ENCODE results near the gene ABHD5. TPM values are rescaled to one million over a fixed set of nuclear protein-coding genes. Genes with fewer than 3 reads are reported as not detected.

Gene ABHD5
- total RNA-seq, 2 experiments from 2014 or later, result 6.5 to 7.9 TPM

- CTCF ChIA-PET (ENCODE audit: unreplicated experiment), result no interaction called here
Measured at GRCh38 chr3:43706342-43706741, 15.6 kb downstream of the ABHD5 start.

GRCh38 chr3:43707266-43707665 lies 16.5 kb downstream of the ABHD5 start:
- no TSS peak for BruUV-seq (replicated peaks)
- no peak for DNase-seq (ENCODE audit: low spot score)
- Histone ChIP-seq H3K79me2 (ENCODE audit: insufficient read depth, low read depth, low read length) (no peaks in the 10 kb centered on the region), H3K36me3 (ENCODE audit: insufficient read depth, low read length) (peaks cover 12% of the 10 kb centered on the region), H2AFZ (ENCODE audit: low read length) (no peak overlapping the region), H3K4me3 (ENCODE audit: low read depth, low read length, poor library complexity, severe bottlenecking) (no peak overlapping the region), H3K9me3 (ENCODE audit: low read length) (no peaks in the 10 kb centered on the region), H3K9me2 (ENCODE audit: insufficient read depth, low read length) (no peaks in the 10 kb centered on the region), H4K20me1 (ENCODE audit: insufficient read depth, low read length) (no peaks in the 10 kb centered on the region), H3K4me2 (ENCODE audit: low read length) (no peak overlapping the region), H3K27ac (ENCODE audit: low read depth, low read length, poor library complexity, severe bottlenecking) (no peak overlapping the region), H3K4me1 (ENCODE audit: insufficient read depth, low read length, poor library complexity, severe bottlenecking) (peaks cover 15% of the 10 kb centered on the region)
- CTCF ChIA-PET (ENCODE audit: unreplicated experiment), result no interaction called here
- TF ChIP-seq EZH2phosphoT487 (IDR thresholded peaks at IDR 0.05; ENCODE audit: borderline replicate concordance, low read depth, low read length), result no peak
- TF ChIP-seq CTCF (conservative IDR thresholded peaks at IDR 0.05; ENCODE audit: low read length), result no peak
- POLR2A ChIA-PET, result no interaction called here
- intact Hi-C loops (cut with micrococcal nuclease; ENCODE audit: unreplicated experiment), result no loop called here

More at GRCh38 chr3:43706342-43706741, 15.6 kb downstream of the ABHD5 start:
- Histone ChIP-seq H3K9me3 (ENCODE audit: low read length) (no peaks in the 10 kb centered on the region), H3K4me2 (ENCODE audit: low read length) (no peak overlapping the region), H4K20me1 (ENCODE audit: insufficient read depth, low read length) (no peaks in the 10 kb centered on the region), H3K4me1 (ENCODE audit: insufficient read depth, low read length, poor library complexity, severe bottlenecking) (peaks cover 15% of the 10 kb centered on the region), H3K27ac (ENCODE audit: low read depth, low read length, poor library complexity, severe bottlenecking) (no peak overlapping the region), H3K4me3 (ENCODE audit: low read depth, low read length, poor library complexity, severe bottlenecking) (no peak overlapping the region), H3K9me2 (ENCODE audit: insufficient read depth, low read length) (no peaks in the 10 kb centered on the region), H3K36me3 (ENCODE audit: insufficient read depth, low read length) (peaks cover 7% of the 10 kb centered on the region; the same call in 1 of the 2 replicates), H3K79me2 (ENCODE audit: insufficient read depth, low read depth, low read length) (no peaks in the 10 kb centered on the region), H2AFZ (ENCODE audit: low read length) (no peak overlapping the region)
- TF ChIP-seq EZH2phosphoT487 (IDR thresholded peaks at IDR 0.05; ENCODE audit: borderline replicate concordance, low read depth, low read length) (no peak), CTCF (conservative IDR thresholded peaks at IDR 0.05; ENCODE audit: low read length) (no peak)
- DNase-seq (ENCODE audit: low spot score), result no peak
- intact Hi-C loops (cut with micrococcal nuclease; ENCODE audit: unreplicated experiment), result no loop called here
- BruUV-seq (replicated peaks), result no TSS peak
- POLR2A ChIA-PET, result interaction anchor here (0.7 kb wide), 1 partner anchor 410 kb away, joined by 4 read pairs; no protein-coding TSS in a partner anchor

- H4K20me1 ChIP-seq (ENCODE audit: insufficient read depth, low read length), result no peaks in the 10 kb centered on the region
- peaks cover 15% of the 10 kb centered on the region for H3K4me1 ChIP-seq (ENCODE audit: insufficient read depth, low read length, poor library complexity, severe bottlenecking)
- no peak overlapping the region for H3K4me2 ChIP-seq (ENCODE audit: low read length)
- ChIA-PET POLR2A (no interaction called here), CTCF (ENCODE audit: unreplicated experiment) (no interaction called here)
- TF ChIP-seq EZH2phosphoT487 (IDR thresholded peaks at IDR 0.05; ENCODE audit: borderline replicate concordance, low read depth, low read length), result no peak
- TF ChIP-seq CTCF (conservative IDR thresholded peaks at IDR 0.05; ENCODE audit: low read length), result no peak
- no TSS peak for BruUV-seq (replicated peaks)
- H3K27ac ChIP-seq (ENCODE audit: low read depth, low read length, poor library complexity, severe bottlenecking), result no peak overlapping the region
- no peaks in the 10 kb centered on the region for H3K79me2 ChIP-seq (ENCODE audit: insufficient read depth, low read depth, low read length)
- H3K36me3 ChIP-seq (ENCODE audit: insufficient read depth, low read length), result peaks cover 15% of the 10 kb centered on the region
- no peak overlapping the region for H2AFZ ChIP-seq (ENCODE audit: low read length)
- H3K9me3 ChIP-seq (ENCODE audit: low read length), result no peaks in the 10 kb centered on the region
- no peak overlapping the region for H3K4me3 ChIP-seq (ENCODE audit: low read depth, low read length, poor library complexity, severe bottlenecking)
- DNase-seq (ENCODE audit: low spot score), result no peak
- no peaks in the 10 kb centered on the region for H3K9me2 ChIP-seq (ENCODE audit: insufficient read depth, low read length)
- intact Hi-C loops (cut with micrococcal nuclease; ENCODE audit: unreplicated experiment), result no loop called here
Measured at GRCh38 chr3:43707998-43708397, 17.3 kb downstream of the ABHD5 start.
